Ovary (tissue), 3 donors: Measurements from ENCODE around the gene AIFM2.

ENCODE experiments used
- POLR2A ChIP-seq: fragments of 450-650 bp; IDR thresholded peaks from one replicate; pipeline ENCODE4 v1.6.1; 2017; ENCODE audit warnings: antibody characterized with exemption, mild to moderate bottlenecking, moderate library complexity
- TF ChIP-seq, protein P1 (sequence below), 3 donors: fragments of 450-650 bp in 2 of 3; fragments of 200-600 bp in 1 of 3; IDR thresholded peaks; one replicate each; pipeline versions ENCODE4 v1.5.1 to v1.8.0; 2016 to 2022; ENCODE audit warnings: antibody characterized with exemption in 3 of 3, mild to moderate bottlenecking in 1 of 3
- donor health status: DM: no; HTN: no; CAD: no.

DNA sequence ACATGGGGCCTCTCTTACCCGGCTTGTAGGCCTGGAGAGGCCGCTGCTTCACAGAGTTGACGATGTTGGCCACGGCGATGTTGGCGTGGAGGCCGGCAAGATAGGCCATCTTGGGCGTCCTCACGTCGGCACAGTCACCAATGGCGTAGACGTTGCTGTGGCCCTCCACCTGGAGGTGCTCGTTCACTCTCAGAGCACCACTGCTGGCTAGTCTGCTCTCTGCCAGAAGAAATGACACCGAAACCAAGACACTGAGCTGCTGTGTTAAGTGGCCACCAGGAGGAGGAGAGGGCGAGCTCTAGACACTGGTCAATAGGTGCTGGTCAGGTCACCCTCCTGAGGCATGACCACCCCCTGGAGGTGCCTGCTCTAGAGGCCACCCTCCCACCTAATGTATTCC, 17.7 kb downstream of the AIFM2 start:
- TF ChIP-seq, protein P1, sequence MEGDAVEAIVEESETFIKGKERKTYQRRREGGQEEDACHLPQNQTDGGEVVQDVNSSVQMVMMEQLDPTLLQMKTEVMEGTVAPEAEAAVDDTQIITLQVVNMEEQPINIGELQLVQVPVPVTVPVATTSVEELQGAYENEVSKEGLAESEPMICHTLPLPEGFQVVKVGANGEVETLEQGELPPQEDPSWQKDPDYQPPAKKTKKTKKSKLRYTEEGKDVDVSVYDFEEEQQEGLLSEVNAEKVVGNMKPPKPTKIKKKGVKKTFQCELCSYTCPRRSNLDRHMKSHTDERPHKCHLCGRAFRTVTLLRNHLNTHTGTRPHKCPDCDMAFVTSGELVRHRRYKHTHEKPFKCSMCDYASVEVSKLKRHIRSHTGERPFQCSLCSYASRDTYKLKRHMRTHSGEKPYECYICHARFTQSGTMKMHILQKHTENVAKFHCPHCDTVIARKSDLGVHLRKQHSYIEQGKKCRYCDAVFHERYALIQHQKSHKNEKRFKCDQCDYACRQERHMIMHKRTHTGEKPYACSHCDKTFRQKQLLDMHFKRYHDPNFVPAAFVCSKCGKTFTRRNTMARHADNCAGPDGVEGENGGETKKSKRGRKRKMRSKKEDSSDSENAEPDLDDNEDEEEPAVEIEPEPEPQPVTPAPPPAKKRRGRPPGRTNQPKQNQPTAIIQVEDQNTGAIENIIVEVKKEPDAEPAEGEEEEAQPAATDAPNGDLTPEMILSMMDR (IDR thresholded peaks at IDR 0.05), result no peak
- TF ChIP-seq POLR2A, result no peak
